ENCODE measurements around the gene ARHGAP32.
"Not testable (repeated sequence)": the region's sequence is repeated elsewhere in the genome, so short reads cannot be mapped to it uniquely, and the experiment has no call there.

The ARHGAP32 gene

GRCh38 chr11:129190087-129190486, 2.0 kb downstream of the ARHGAP32 start:
- TF ChIP-seq MAX (IDR thresholded peaks at IDR 0.05; ENCODE audit: low read depth, low read length) = no peak
- TF ChIP-seq MYC (IDR thresholded peaks at IDR 0.05; ENCODE audit: low read depth, low read length) = no peak
- no peak for TF ChIP-seq CTCF (IDR thresholded peaks at IDR 0.05; ENCODE audit: low read depth, low read length)
- no peak for TF ChIP-seq POLR2A (IDR thresholded peaks at IDR 0.05; ENCODE audit: extremely low read depth, insufficient read length)
- peak; percentile 3 for DNase-seq (ENCODE audit: low read depth)
- no peak overlapping the region for H3K4me3 ChIP-seq (ENCODE audit: low read depth, low read length)

GRCh38 chr11:129189646-129190045, 2.5 kb downstream of the ARHGAP32 start:
- no peak for DNase-seq (ENCODE audit: low read depth)
- no peak for TF ChIP-seq MAX (IDR thresholded peaks at IDR 0.05; ENCODE audit: low read depth, low read length)
- TF ChIP-seq CTCF (IDR thresholded peaks at IDR 0.05; ENCODE audit: low read depth, low read length) = no peak
- H3K4me3 ChIP-seq (ENCODE audit: low read depth, low read length) = no peak overlapping the region

GRCh38 chr11:129185082-129185481, 7.0 kb downstream of the ARHGAP32 start:
- H3K4me3 ChIP-seq (ENCODE audit: low read depth, low read length); DNase-seq (ENCODE audit: low read depth): not testable (repeated sequence)

- no peak for TF ChIP-seq MYC (IDR thresholded peaks at IDR 0.05; ENCODE audit: low read depth, low read length)
- TF ChIP-seq POLR2A (IDR thresholded peaks at IDR 0.05; ENCODE audit: extremely low read depth, insufficient read length) = no peak
- no peak for TF ChIP-seq MAX (IDR thresholded peaks at IDR 0.05; ENCODE audit: low read depth, low read length)
- TF ChIP-seq CTCF (IDR thresholded peaks at IDR 0.05; ENCODE audit: low read depth, low read length) = no peak
- no peak for DNase-seq (ENCODE audit: low read depth)
- no peak overlapping the region for H3K4me3 ChIP-seq (ENCODE audit: low read depth, low read length)
Measured at GRCh38 chr11:129184581-129184980, 7.5 kb downstream of the ARHGAP32 start.

GRCh38 chr11:129167315-129167714, 24.8 kb downstream of the ARHGAP32 start:
- no peak for DNase-seq (ENCODE audit: low read depth)
- no peak for TF ChIP-seq MAX (IDR thresholded peaks at IDR 0.05; ENCODE audit: low read depth, low read length)
- no peak for TF ChIP-seq CTCF (IDR thresholded peaks at IDR 0.05; ENCODE audit: low read depth, low read length)
- no peak for TF ChIP-seq POLR2A (IDR thresholded peaks at IDR 0.05; ENCODE audit: extremely low read depth, insufficient read length)
- no peak for TF ChIP-seq MYC (IDR thresholded peaks at IDR 0.05; ENCODE audit: low read depth, low read length)
- H3K4me3 ChIP-seq (ENCODE audit: low read depth, low read length) = no peak overlapping the region

GRCh38 chr11:129163714-129164164, 28.4 kb downstream of the ARHGAP32 start:
- TF ChIP-seq MYC (IDR thresholded peaks at IDR 0.05; ENCODE audit: low read depth, low read length) = no peak
- no peak for TF ChIP-seq MAX (IDR thresholded peaks at IDR 0.05; ENCODE audit: low read depth, low read length)
- no peak for TF ChIP-seq POLR2A (IDR thresholded peaks at IDR 0.05; ENCODE audit: extremely low read depth, insufficient read length)
- no peak for TF ChIP-seq CTCF (IDR thresholded peaks at IDR 0.05; ENCODE audit: low read depth, low read length)
- H3K4me3 ChIP-seq (ENCODE audit: low read depth, low read length) = no peak overlapping the region
- DNase-seq (ENCODE audit: low read depth) = no peak

GRCh38 chr11:129157080-129157479, 35.0 kb downstream of the ARHGAP32 start:
- not testable (repeated sequence) for H3K4me3 ChIP-seq (ENCODE audit: low read depth, low read length)

More at GRCh38 chr11:129157080-129157479, 35.0 kb downstream of the ARHGAP32 start:
- DNase-seq (ENCODE audit: low read depth) = not testable (repeated sequence)

Data from NB4 (cell line).